Measurements from ENCODE around the gene FKBP8. TPM values are rescaled to one million over a fixed set of nuclear protein-coding genes. Genes with fewer than 3 reads are reported as not detected.
"Not testable (repeated sequence)": the region's sequence is repeated elsewhere in the genome, so short reads cannot be mapped to it uniquely, and the experiment has no call there.

Gene FKBP8
- total RNA-seq (100 to 1,000 TPM; 225 to 239 TPM), polyA plus RNA-seq (100 to 1,000 TPM; 255 to 362 TPM)
- long read RNA-seq, donor 1, transcript FKBP8-201 (9 exons, 1,710 nt): minor isoform, 31 of 109 reads
- long read RNA-seq, donor 1, transcript FKBP8-213 (9 exons, 1,849 nt): major isoform, 42 of 109 reads
- long read RNA-seq, donor 1, partial matches to known transcripts: 25 of 109 reads
- long read RNA-seq, donor 1, other reads (novel, unspliced or antisense): 9 of 109 reads
- long read RNA-seq, donor 2, transcript FKBP8-201 (9 exons, 1,710 nt): minor isoform, 104 of 294 reads
- long read RNA-seq, donor 2, transcript FKBP8-213 (9 exons, 1,849 nt): major isoform, 139 of 294 reads
- long read RNA-seq, donor 2, partial matches to known transcripts: 36 of 294 reads
- long read RNA-seq, donor 2, other reads (novel, unspliced or antisense): 15 of 294 reads

DNA sequence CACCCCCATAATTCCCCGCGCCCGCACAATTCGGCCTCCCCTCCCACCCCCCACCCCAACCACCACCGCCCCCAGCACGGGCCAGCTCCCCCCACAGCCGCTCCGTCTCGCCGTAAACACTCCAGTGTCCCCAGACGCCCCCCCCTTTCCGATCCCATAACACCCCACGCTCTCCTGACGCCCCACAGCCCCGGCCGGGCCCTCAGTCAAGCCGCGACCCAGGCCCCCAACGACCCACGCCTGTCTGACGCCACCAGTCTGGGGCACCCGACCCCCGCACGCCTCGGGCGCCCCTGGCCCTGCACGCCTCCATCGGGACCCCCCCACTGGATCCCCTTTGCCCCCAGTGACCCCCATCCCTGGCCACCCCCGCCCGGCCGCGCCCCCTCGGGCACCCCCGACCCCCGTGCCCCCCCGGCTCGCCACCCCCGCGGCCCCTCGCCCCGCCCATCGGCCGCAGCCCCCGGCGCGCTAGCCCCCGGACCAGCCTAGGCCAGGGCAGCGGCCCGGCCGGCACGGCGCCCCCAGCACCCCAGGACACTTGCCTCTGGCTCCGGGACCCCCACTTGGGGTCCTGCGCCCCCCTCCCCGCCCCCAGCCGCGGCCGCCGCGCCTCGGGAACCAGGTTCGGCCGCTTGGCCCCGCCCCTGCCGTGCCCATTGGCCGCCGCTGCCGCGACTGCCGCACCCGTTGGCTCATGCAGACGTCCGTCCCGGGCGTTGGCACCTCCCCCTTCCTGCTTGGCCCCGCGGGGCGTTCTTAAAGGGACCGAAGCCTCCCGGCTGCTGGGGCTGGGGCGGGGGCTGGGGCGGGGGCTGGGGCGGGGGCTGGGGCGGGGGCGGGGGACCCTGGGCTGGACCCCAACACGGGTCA lies at the start of gene FKBP8:
Gene FKBP8, minus strand, starts transcription at position 633 of the 873 bp plus-strand sequence. CDS start 1,603 bp downstream, outside the sequence.
- H3K4me1 ChIP-seq (ENCODE audit: control insufficient read depth in 1 of 2, insufficient read depth in 2 of 2, low read length in 2 of 2): no peaks in the 10 kb centered on the region
- intact Hi-C loops (cut with DNase I): loop anchor here in 1 of 2 donors (1.0 kb wide), 1 partner anchor 13 kb away; no protein-coding TSS in a partner anchor
- H3K27me3 ChIP-seq (ENCODE audit: control insufficient read depth in 1 of 2, insufficient read depth in 2 of 2, low read length in 1 of 2): no peaks in the 10 kb centered on the region
- no peaks in the 10 kb centered on the region for H3K9me3 ChIP-seq (ENCODE audit: control insufficient read depth, low read length)
- peak within 1 kb of the TSS; percentile 97 to 99 for H3K4me3 ChIP-seq (ENCODE audit: low read length in 2 of 2)
- peak; percentile 96 for ATAC-seq (ENCODE audit: low FRiP score)
- WGBS, 2 donors: 1% methylated on average over 48 to 86 of the region's 86 CpGs
- H3K36me3 ChIP-seq (ENCODE audit: control insufficient read depth in 1 of 2, insufficient read depth in 2 of 2, low read length in 1 of 2): peaks cover 0 to under 1% of the 10 kb centered on the region in 2 donors
- H3K27ac ChIP-seq (ENCODE audit: low read depth in 1 of 2, low read length in 2 of 2): peak within 1 kb of the TSS; percentile 33 to 72
- DNase-seq: peak; percentile 98

DNA sequence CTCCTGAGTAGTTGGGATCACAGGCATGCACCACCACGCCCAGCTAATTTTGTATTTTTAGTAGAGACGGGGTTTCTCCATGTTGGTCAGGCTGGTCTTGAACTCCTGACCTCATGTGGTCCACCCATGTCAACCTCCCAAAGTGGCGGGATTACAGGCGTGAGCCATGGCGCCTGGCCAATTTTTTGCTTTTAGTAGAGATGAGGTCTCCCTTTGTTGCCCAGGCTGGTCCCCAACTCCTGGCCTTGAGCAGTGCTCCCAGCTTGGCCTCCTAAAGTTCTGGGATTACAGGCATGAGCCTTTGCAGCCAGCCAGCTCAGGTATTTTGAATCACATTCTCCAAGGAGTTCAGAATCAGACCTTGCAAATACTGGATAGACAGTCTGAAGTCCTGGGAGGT lies 49.4 kb upstream of the FKBP8 start:
- ATAC-seq (ENCODE audit: low FRiP score); H3K9me3 ChIP-seq (ENCODE audit: control insufficient read depth, low read length); H3K4me1 ChIP-seq (ENCODE audit: control insufficient read depth in 1 of 2, insufficient read depth in 2 of 2, low read length in 2 of 2); H3K27ac ChIP-seq (ENCODE audit: low read depth in 1 of 2, low read length in 2 of 2); H3K4me3 ChIP-seq (ENCODE audit: low read length in 2 of 2); H3K36me3 ChIP-seq (ENCODE audit: control insufficient read depth in 1 of 2, insufficient read depth in 2 of 2, low read length in 1 of 2); DNase-seq; H3K27me3 ChIP-seq (ENCODE audit: control insufficient read depth in 1 of 2, insufficient read depth in 2 of 2, low read length in 1 of 2): not testable (repeated sequence)
- WGBS, 2 donors: 78 to 85% methylated on average over 5 of the region's 5 CpGs
- intact Hi-C loops (cut with DNase I): loop anchor here (5.0 to 10.0 kb wide), 2 partner anchors 90 to 252 kb away; partner anchors contain the start of gene CRTC1 (in 1 of the 2)

DNA sequence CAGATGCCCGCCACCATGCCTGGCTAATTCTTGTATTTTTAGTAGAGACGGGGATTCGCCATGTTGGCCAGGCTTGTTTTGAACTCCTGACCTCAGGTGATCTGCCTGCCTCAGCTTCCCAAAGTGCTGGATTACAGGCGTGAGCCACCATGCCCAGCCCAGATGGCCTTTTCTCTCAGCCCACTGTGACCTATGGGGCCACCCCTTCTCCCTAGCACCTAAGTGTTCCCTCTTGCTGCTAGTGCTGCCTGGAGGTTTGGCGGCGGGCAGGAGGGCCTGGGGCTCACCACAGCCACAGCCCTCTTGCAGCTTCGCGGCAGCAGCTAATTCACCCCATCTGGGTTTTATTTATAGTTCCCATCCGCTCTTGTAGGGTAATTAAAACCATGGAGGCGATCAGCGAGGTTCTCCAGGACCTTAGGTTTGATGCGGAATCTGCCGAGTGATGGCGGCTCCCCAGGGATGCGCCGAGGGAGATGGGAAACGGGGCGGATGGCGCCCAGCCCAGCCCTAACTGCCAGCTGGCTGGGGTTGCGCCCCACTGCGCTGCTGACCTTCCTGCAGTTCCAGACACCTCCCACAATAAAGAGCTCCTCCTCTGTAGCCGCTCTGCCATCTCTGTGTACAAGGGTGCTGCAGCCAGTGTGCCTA lies 48.5 kb upstream of the FKBP8 start:
- no peak for DNase-seq
- no peak overlapping the region for H3K27ac ChIP-seq (ENCODE audit: low read depth in 1 of 2, low read length in 2 of 2)
- no peaks in the 10 kb centered on the region for H3K9me3 ChIP-seq (ENCODE audit: control insufficient read depth, low read length)
- no peak for ATAC-seq (ENCODE audit: low FRiP score)
- H3K36me3 ChIP-seq (ENCODE audit: control insufficient read depth in 1 of 2, insufficient read depth in 2 of 2, low read length in 1 of 2): no peaks in the 10 kb centered on the region
- no peaks in the 10 kb centered on the region for H3K4me1 ChIP-seq (ENCODE audit: control insufficient read depth in 1 of 2, insufficient read depth in 2 of 2, low read length in 2 of 2)
- no peaks in the 10 kb centered on the region for H3K27me3 ChIP-seq (ENCODE audit: control insufficient read depth in 1 of 2, insufficient read depth in 2 of 2, low read length in 1 of 2)
- intact Hi-C loops (cut with DNase I): loop anchor here (5.0 to 10.0 kb wide), 2 partner anchors 90 to 253 kb away; partner anchors contain the start of gene CRTC1 (in 1 of the 2)
- H3K4me3 ChIP-seq (ENCODE audit: low read length in 2 of 2): no peak overlapping the region
- WGBS, 2 donors: 93 to 96% methylated on average over 22 of the region's 22 CpGs

DNA sequence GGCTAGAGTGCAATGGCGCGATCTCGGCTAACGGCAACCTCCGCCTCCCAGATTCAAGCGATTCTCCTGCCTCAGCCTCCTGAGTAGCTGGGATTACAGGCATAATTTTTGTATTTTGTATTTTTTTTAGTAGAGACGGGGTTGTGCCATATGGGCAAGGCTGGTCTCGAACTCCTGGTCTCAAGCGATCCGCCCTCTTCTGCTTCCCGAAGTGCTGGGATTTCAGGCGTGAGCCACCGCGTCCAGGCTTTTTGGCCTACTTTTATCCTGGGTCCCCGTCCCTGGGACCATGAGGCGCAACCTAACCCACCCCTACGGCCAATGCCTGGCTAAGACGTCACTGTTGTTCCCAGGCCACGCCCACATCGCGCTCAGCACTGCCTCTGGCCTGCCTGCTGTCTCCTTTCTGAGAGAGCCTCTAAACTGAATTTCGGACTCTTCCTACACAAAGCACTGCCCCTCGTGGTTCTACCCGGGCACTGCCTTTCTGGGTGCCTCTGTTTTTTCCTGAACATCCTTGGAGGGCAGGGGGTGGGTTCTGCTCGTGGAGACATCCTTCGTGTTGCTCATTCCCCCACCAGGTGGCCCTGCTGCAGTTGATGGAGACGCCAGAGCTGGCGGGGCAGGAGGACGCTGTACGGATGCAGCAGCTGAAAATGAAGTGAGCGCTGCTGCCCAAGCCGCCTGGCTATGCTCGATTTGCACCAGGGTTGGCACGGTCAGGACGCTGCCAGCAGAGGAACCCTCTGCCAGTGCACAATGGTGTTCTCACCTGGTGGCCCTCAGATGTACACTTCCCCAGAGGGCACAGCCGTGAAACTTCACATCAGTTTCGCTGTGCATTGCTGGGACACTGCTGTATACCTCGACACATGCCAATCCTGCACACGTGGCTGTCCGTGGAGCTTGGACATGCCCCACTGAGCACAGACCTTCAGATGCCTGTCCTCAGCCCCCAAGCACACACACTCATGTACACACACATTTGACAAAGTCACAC lies 47.2 kb upstream of the FKBP8 start:
- no peak overlapping the region for H3K4me3 ChIP-seq (ENCODE audit: low read length in 2 of 2)
- no peaks in the 10 kb centered on the region for H3K27me3 ChIP-seq (ENCODE audit: control insufficient read depth in 1 of 2, insufficient read depth in 2 of 2, low read length in 1 of 2)
- no peak for ATAC-seq (ENCODE audit: low FRiP score)
- DNase-seq: peak in 1 of 2 donors; percentile 67
- intact Hi-C loops (cut with DNase I): loop anchor here (5.0 to 10.0 kb wide), 2 partner anchors 92 to 254 kb away; partner anchors contain the start of gene CRTC1 (in 1 of the 2)
- H3K27ac ChIP-seq (ENCODE audit: low read depth in 1 of 2, low read length in 2 of 2): no peak overlapping the region
- WGBS, 2 donors: 83 to 86% methylated on average over 39 to 40 of the region's 40 CpGs
- H3K36me3 ChIP-seq (ENCODE audit: control insufficient read depth in 1 of 2, insufficient read depth in 2 of 2, low read length in 1 of 2): no peaks in the 10 kb centered on the region
- no peaks in the 10 kb centered on the region for H3K9me3 ChIP-seq (ENCODE audit: control insufficient read depth, low read length)
- H3K4me1 ChIP-seq (ENCODE audit: control insufficient read depth in 1 of 2, insufficient read depth in 2 of 2, low read length in 2 of 2): no peaks in the 10 kb centered on the region

DNA sequence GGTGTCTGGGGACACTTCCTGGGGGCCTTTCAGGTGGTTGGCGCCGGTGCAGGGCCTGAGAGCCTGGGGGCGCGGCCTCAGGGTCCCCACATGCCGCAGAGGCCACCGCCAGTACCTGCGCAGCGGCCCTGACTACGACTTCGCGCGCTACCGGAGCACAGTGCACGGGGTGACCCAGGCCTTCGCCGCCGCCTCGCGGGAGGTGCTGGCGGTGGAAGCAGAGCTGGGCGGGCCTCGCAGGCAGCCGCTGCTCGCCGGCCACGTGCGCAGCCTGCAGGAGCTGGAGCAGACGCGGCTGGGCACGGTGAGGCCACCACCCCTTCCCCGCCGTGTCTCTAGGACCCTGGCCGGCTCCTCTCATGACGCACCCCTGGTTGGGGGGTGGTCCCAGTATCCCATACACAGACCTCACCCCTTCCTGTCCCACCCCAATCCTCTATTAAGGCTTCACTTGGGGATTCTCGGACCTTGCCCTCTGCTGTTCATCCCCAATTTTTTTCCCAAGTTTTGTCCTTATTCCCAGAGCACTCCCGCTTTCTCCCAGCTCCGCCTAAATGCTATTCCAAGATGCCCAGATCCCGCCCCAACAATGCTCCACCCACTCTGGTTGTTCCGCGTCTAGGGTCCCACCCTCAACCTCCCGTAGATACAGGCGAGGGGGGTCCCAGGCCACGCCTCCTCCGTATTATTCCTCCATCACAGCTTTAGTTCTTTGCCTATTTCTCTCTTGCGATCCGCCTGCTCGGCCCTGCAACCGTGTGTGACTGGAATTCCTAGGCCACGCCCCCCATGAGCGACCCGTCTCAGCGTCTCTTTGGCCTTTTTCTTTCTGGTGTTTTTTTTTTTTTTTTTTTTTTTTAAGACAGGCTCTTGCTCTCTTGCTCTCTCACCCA lies 46.3 kb upstream of the FKBP8 start:
- WGBS, 2 donors: 9 to 11% methylated on average over 41 to 52 of the region's 52 CpGs
- Histone ChIP-seq H3K4me1 (ENCODE audit: control insufficient read depth in 1 of 2, insufficient read depth in 2 of 2, low read length in 2 of 2) (no peaks in the 10 kb centered on the region), H3K36me3 (ENCODE audit: control insufficient read depth in 1 of 2, insufficient read depth in 2 of 2, low read length in 1 of 2) (no peaks in the 10 kb centered on the region), H3K27me3 (ENCODE audit: control insufficient read depth in 1 of 2, insufficient read depth in 2 of 2, low read length in 1 of 2) (no peaks in the 10 kb centered on the region), H3K27ac (ENCODE audit: low read depth in 1 of 2, low read length in 2 of 2) (peak overlapping the region in 1 of 2 donors; percentile 79), H3K4me3 (ENCODE audit: low read length in 2 of 2) (peak overlapping the region; percentile 68 to 80), H3K9me3 (ENCODE audit: control insufficient read depth, low read length) (no peaks in the 10 kb centered on the region)
- DNase-seq (peak; percentile 78 to 90), ATAC-seq (ENCODE audit: low FRiP score) (peak; percentile 77)
- intact Hi-C loops (cut with DNase I): loop anchor here (5.0 to 10.0 kb wide), 3 partner anchors 93 to 255 kb away; partner anchors contain the start of gene CRTC1 (in 1 of the 2)

DNA sequence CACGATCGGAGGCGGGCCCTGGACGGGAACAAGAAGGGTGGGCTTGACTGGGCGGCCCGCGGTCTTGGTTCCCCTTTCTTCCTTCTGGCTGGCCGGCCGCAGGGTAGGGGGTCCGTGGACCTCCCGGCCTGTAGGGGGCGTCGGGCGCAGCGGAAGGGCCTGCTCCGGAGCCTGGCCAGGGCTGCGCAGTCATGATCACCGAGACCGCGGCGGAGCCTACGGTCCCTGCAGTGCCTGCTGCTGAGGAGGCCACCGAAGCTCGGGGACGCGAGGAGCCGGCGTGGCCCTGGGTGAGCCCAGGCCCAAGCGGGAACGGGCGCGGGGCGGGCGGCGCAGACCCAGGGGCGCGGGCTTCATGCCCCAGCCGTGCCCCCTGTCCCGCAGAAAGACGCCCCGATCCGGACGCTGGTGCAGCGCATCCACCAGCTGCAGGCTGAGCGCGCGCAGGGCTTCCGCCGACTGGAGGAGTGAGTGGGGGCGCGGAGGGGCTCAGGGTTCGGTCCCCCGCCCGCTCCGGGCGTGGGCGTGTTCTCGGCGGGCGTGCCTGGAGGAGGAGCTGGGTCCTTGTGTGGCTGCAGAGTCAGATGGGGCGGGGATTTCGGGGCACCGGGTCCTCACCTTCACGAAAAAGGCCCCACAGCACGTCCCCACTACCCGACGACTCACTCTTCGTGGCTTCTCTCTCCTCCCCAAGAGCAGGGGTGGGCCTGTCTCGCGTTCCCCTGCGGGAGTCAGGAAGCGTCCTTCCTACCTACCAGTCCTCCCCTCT lies 45.4 kb upstream of the FKBP8 start, which contains the start of gene REX1BD:
Gene REX1BD, plus strand, starts transcription at position 188 of the 769 bp plus-strand sequence. Its CDS starts 4 bp downstream, at position 192.
- intact Hi-C loops (cut with DNase I): loop anchor here in 1 of 2 donors (5.0 kb wide), 1 partner anchor 131 kb away; no protein-coding TSS in a partner anchor
- Histone ChIP-seq H3K36me3 (ENCODE audit: control insufficient read depth in 1 of 2, insufficient read depth in 2 of 2, low read length in 1 of 2) (no peaks in the 10 kb centered on the region), H3K9me3 (ENCODE audit: control insufficient read depth, low read length) (no peaks in the 10 kb centered on the region), H3K27ac (ENCODE audit: low read depth in 1 of 2, low read length in 2 of 2) (peak within 1 kb of the TSS in 1 of 2 donors; percentile 79), H3K4me3 (ENCODE audit: low read length in 2 of 2) (peak within 1 kb of the TSS; percentile 68 to 80), H3K4me1 (ENCODE audit: control insufficient read depth in 1 of 2, insufficient read depth in 2 of 2, low read length in 2 of 2) (no peaks in the 10 kb centered on the region), H3K27me3 (ENCODE audit: control insufficient read depth in 1 of 2, insufficient read depth in 2 of 2, low read length in 1 of 2) (no peaks in the 10 kb centered on the region)
- DNase-seq (peak; percentile 95), ATAC-seq (ENCODE audit: low FRiP score) (peak; percentile 92)
- 1% methylated on average over 63 to 72 of the region's 72 CpGs for WGBS, 2 donors

All from aorta (tissue), 5 donors.